AG04449 (cell line): ENCODE data around the gene ITGAD.

Source experiments
- CTCF ChIA-PET: fragments of 350-600 bp; formaldehyde crosslinking; extraction: SDS; loops from one replicate; lab custom pipeline; 2021; ENCODE audit warnings: antibody characterized with exemption; lab: Yijun Ruan, JAX
- POLR2A ChIA-PET: fragments of 400-600, 350-600 bp; formaldehyde crosslinking; extraction: SDS; loops from one replicate; lab custom pipeline; 2020; ENCODE audit warnings: antibody characterized with exemption, inconsistent platforms; lab: Yijun Ruan, JAX
- DNase-seq: peaks from one replicate; pipeline ENCODE4 v3.0.0-alpha.2; 2010; ENCODE audit warnings: low read depth, low spot score
- H3K4me3 ChIP-seq: 2 replicates; pipeline ENCODE4 v1.5.1; 2011; ENCODE audit warnings: low read depth, mild to moderate bottlenecking, control low read depth, low read length
- CTCF ChIP-seq: IDR thresholded peaks from one replicate; pipeline ENCODE4 v1.5.1; 2011; ENCODE audit warnings: mild to moderate bottlenecking, moderate library complexity, low read length, control low read depth, inconsistent platforms; ENCODE audit not compliant: insufficient read depth; ENCODE audit errors: missing control alignments

Gene ITGAD

GRCh38 chr16:31376705-31377104 is 16.4 kb upstream of the ITGAD start:
- no peak for TF ChIP-seq CTCF
- CTCF ChIA-PET: interaction anchor here (1.8 kb wide), 1 partner anchor 8 kb away, joined by 4 read pairs; no protein-coding TSS in a partner anchor
- POLR2A ChIA-PET: no interaction called here
- H3K4me3 ChIP-seq: no peak overlapping the region
- DNase-seq: no peak

GRCh38 chr16:31377210-31377903 is 15.8 kb upstream of the ITGAD start:
- no peak for DNase-seq
- ChIA-PET POLR2A (no interaction called here), CTCF (no interaction called here)
- no peak overlapping the region for H3K4me3 ChIP-seq
- no peak for TF ChIP-seq CTCF

GRCh38 chr16:31380201-31380600 is 12.9 kb upstream of the ITGAD start:
- ChIA-PET POLR2A (no interaction called here), CTCF (no interaction called here)
- TF ChIP-seq CTCF: no peak
- H3K4me3 ChIP-seq: no peak overlapping the region
- no peak for DNase-seq

- TF ChIP-seq CTCF: peak; percentile 76
- ChIA-PET CTCF (interaction anchor here (0.7 to 1.4 kb wide), 6 partner anchors 9 to 429 kb away, joined by 3 to 4 read pairs (median 3); no protein-coding TSS in a partner anchor), POLR2A (no interaction called here)
- H3K4me3 ChIP-seq: no peak overlapping the region
- DNase-seq: no peak
Observed at GRCh38 chr16:31382485-31383161, 10.5 kb upstream of the ITGAD start.

GRCh38 chr16:31385680-31386079 is 7.5 kb upstream of the ITGAD start:
- POLR2A ChIA-PET: interaction anchor here (0.6 to 1.0 kb wide), 3 partner anchors 17 to 203 kb away, joined by 3 to 5 read pairs (median 4); partner anchors contain the start of gene ZNF843
- TF ChIP-seq CTCF: no peak
- no peak for DNase-seq
- CTCF ChIA-PET: interaction anchor here (0.7 kb wide), 1 partner anchor 114 kb away, joined by 3 read pairs; no protein-coding TSS in a partner anchor
- no peak overlapping the region for H3K4me3 ChIP-seq
